Keratinocyte (primary cell): ENCODE data around the gene ZFYVE28.

Source experiments
- CTCF ChIP-seq, 3 experiments: IDR thresholded peaks in 1 of 3; conservative IDR thresholded peaks in 1 of 3; optimal IDR thresholded peaks in 1 of 3; 2 replicates in 2 of 3; 3 replicates in 1 of 3; pipeline versions ENCODE3 to v1.5.1; 2011; ENCODE audit warnings: low read length in 3 of 3, mild to moderate bottlenecking in 3 of 3, moderate library complexity in 2 of 3, control low read depth in 1 of 3, inconsistent platforms in 1 of 3; ENCODE audit not compliant: insufficient read depth in 2 of 3; ENCODE audit errors: extremely low read depth in 1 of 3
- EZH2 ChIP-seq: IDR thresholded peaks from one replicate; pipeline ENCODE4 v1.6.1; 2012; ENCODE audit warnings: inconsistent platforms, mild to moderate bottlenecking, low read length, moderate library complexity

GRCh38 chr4:2241410-2242353 is 176.8 kb downstream of the ZFYVE28 start, which contains the start of the genes HAUS3 and POLN:
- TF ChIP-seq CTCF (optimal IDR thresholded peaks at IDR 0.05 in 1 of 3, IDR thresholded peaks at IDR 0.05 in 1 of 3, conservative IDR thresholded peaks at IDR 0.05 in 1 of 3; ENCODE audit: extremely low read depth in 1 of 3, insufficient read depth in 2 of 3, low read length in 3 of 3) (peak in 1 of 3 experiments; percentile 11), EZH2 (no peak)
